ENCODE results near the gene TTLL6. TPM values are rescaled to one million over a fixed set of nuclear protein-coding genes. Genes with fewer than 3 reads are reported as not detected.
A peak's percentile ranks its signal among the peaks of the same experiment; 100 is the strongest.

TTLL6 gene
- total RNA-seq, 1 donor from 2014 or later: not detected

- Histone ChIP-seq H3K9ac (ENCODE audit: low read length) (no peak overlapping the region), H3K79me2 (ENCODE audit: insufficient read depth, low read length) (peaks cover 46% of the 10 kb centered on the region), H3K4me1 (ENCODE audit: insufficient read depth, low read length) (peaks cover 3% of the 10 kb centered on the region), H3K9me3 (ENCODE audit: insufficient read depth, low read depth, low read length) (no peaks in the 10 kb centered on the region), H2AFZ (ENCODE audit: low read depth, low read length) (no peak overlapping the region), H3K36me3 (ENCODE audit: insufficient read depth, low read length) (no peaks in the 10 kb centered on the region), H3K4me2 (ENCODE audit: low read length) (no peak overlapping the region), H3K4me3 (ENCODE audit: insufficient read depth, low read depth, low read length) (no peak overlapping the region), H3K27ac (ENCODE audit: low read depth, low read length) (no peak overlapping the region), H4K20me1 (ENCODE audit: insufficient read depth, low read length) (peaks cover 41% of the 10 kb centered on the region), H3K27me3 (ENCODE audit: insufficient read depth, low read length) (no peaks in the 10 kb centered on the region)
- no peak overlapping the region for H3K27ac Mint-ChIP-seq (ENCODE audit: unreplicated experiment)
- no peak for FAIRE-seq
- DNase-seq (ENCODE audit: low read depth): no peak
- peaks cover 13% of the 10 kb centered on the region for H3K4me1 Mint-ChIP-seq (ENCODE audit: low read depth, unreplicated experiment)
- H3K9me3 Mint-ChIP-seq (ENCODE audit: unreplicated experiment): no peaks in the 10 kb centered on the region
- no peaks in the 10 kb centered on the region for H3K27me3 Mint-ChIP-seq (ENCODE audit: low read depth, unreplicated experiment)
- TF ChIP-seq EZH2 (IDR thresholded peaks at IDR 0.05; ENCODE audit: insufficient read depth, low read length) (no peak), CTCF (IDR thresholded peaks at IDR 0.05; ENCODE audit: insufficient read depth, low read depth, low read length) (no peak)
- H3K36me3 Mint-ChIP-seq (ENCODE audit: low read depth, unreplicated experiment): peaks cover 3% of the 10 kb centered on the region
- no peak overlapping the region for H3K4me3 Mint-ChIP-seq (ENCODE audit: unreplicated experiment)
These were observed 18.9 kb upstream of the TTLL6 start for GRCh38 chr17:48835971-48836370.

- Mint-ChIP-seq H3K4me1 (ENCODE audit: low read depth, unreplicated experiment) (peaks cover 7% of the 10 kb centered on the region), H3K9me3 (ENCODE audit: unreplicated experiment) (no peaks in the 10 kb centered on the region), H3K4me3 (ENCODE audit: unreplicated experiment) (no peak overlapping the region), H3K36me3 (ENCODE audit: low read depth, unreplicated experiment) (no peaks in the 10 kb centered on the region), H3K27ac (ENCODE audit: unreplicated experiment) (no peak overlapping the region), H3K27me3 (ENCODE audit: low read depth, unreplicated experiment) (no peaks in the 10 kb centered on the region)
- no peak overlapping the region for H3K27ac ChIP-seq (ENCODE audit: low read depth, low read length)
- no peak overlapping the region for H3K4me3 ChIP-seq (ENCODE audit: insufficient read depth, low read depth, low read length)
- FAIRE-seq (no peak), DNase-seq (ENCODE audit: low read depth) (no peak)
- peaks cover 31% of the 10 kb centered on the region for H4K20me1 ChIP-seq (ENCODE audit: insufficient read depth, low read length)
- no peaks in the 10 kb centered on the region for H3K36me3 ChIP-seq (ENCODE audit: insufficient read depth, low read length)
- no peaks in the 10 kb centered on the region for H3K4me1 ChIP-seq (ENCODE audit: insufficient read depth, low read length)
- TF ChIP-seq EZH2 (IDR thresholded peaks at IDR 0.05; ENCODE audit: insufficient read depth, low read length) (no peak), CTCF (IDR thresholded peaks at IDR 0.05; ENCODE audit: insufficient read depth, low read depth, low read length) (no peak)
- peaks cover 45% of the 10 kb centered on the region for H3K79me2 ChIP-seq (ENCODE audit: insufficient read depth, low read length)
- H3K9ac ChIP-seq (ENCODE audit: low read length): no peak overlapping the region
- no peaks in the 10 kb centered on the region for H3K9me3 ChIP-seq (ENCODE audit: insufficient read depth, low read depth, low read length)
- no peak overlapping the region for H2AFZ ChIP-seq (ENCODE audit: low read depth, low read length)
- H3K4me2 ChIP-seq (ENCODE audit: low read length): no peak overlapping the region
- no peaks in the 10 kb centered on the region for H3K27me3 ChIP-seq (ENCODE audit: insufficient read depth, low read length)
These were observed 17.9 kb upstream of the TTLL6 start for GRCh38 chr17:48834973-48835372.

GRCh38 chr17:48831549-48831883 is 14.5 kb upstream of the TTLL6 start:
- Histone ChIP-seq H3K4me3 (ENCODE audit: insufficient read depth, low read depth, low read length) (peak overlapping the region; percentile 95), H3K9ac (ENCODE audit: low read length) (peak overlapping the region; percentile 90), H3K4me1 (ENCODE audit: insufficient read depth, low read length) (no peaks in the 10 kb centered on the region), H3K36me3 (ENCODE audit: insufficient read depth, low read length) (no peaks in the 10 kb centered on the region), H3K9me3 (ENCODE audit: insufficient read depth, low read depth, low read length) (no peaks in the 10 kb centered on the region), H3K27ac (ENCODE audit: low read depth, low read length) (peak overlapping the region; percentile 88), H2AFZ (ENCODE audit: low read depth, low read length) (peak overlapping the region; percentile 92), H3K79me2 (ENCODE audit: insufficient read depth, low read length) (peaks cover 43% of the 10 kb centered on the region), H3K27me3 (ENCODE audit: insufficient read depth, low read length) (no peaks in the 10 kb centered on the region), H4K20me1 (ENCODE audit: insufficient read depth, low read length) (peaks cover 30% of the 10 kb centered on the region), H3K4me2 (ENCODE audit: low read length) (peak overlapping the region; percentile 88)
- Mint-ChIP-seq H3K9me3 (ENCODE audit: unreplicated experiment) (no peaks in the 10 kb centered on the region), H3K27me3 (ENCODE audit: low read depth, unreplicated experiment) (no peaks in the 10 kb centered on the region), H3K4me3 (ENCODE audit: unreplicated experiment) (peak overlapping the region; percentile 96), H3K27ac (ENCODE audit: unreplicated experiment) (peak overlapping the region; percentile 92), H3K4me1 (ENCODE audit: low read depth, unreplicated experiment) (peaks cover 1% of the 10 kb centered on the region), H3K36me3 (ENCODE audit: low read depth, unreplicated experiment) (no peaks in the 10 kb centered on the region)
- FAIRE-seq (no peak), DNase-seq (ENCODE audit: low read depth) (no peak)
- TF ChIP-seq EZH2 (IDR thresholded peaks at IDR 0.05; ENCODE audit: insufficient read depth, low read length) (no peak), CTCF (IDR thresholded peaks at IDR 0.05; ENCODE audit: insufficient read depth, low read depth, low read length) (no peak)

Measured in astrocyte (in vitro differentiated cells and primary cell).